IMR-90 (cell line): ENCODE data around the gene DBI. TPM values are rescaled to one million over a fixed set of nuclear protein-coding genes. Genes with fewer than 3 reads are reported as not detected.

ENCODE experiments used
- ATAC-seq: fragments of 200-7000 bp; cut with Tn5 transposase; 2 replicates; pipeline ENCODE4 v1.9.1; 2020; ENCODE audit warnings: low read depth, mild to moderate bottlenecking, moderate library complexity
- BruUV-seq: library from RNA; stranded (reverse); fragments of 400-500 nt; replicated peaks from 2 replicates; lab custom pipeline; 2021; lab: Mats Ljungman, UMichigan
- CTCF ChIA-PET: fragments of 300-600 bp; formaldehyde crosslinking; extraction: SDS; loops from one replicate; lab custom pipeline; 2021; ENCODE audit warnings: antibody characterized with exemption; lab: Yijun Ruan, JAX
- POLR2A ChIA-PET: fragments of 300-600 bp; sonication (Branson Sonifier 250); formaldehyde crosslinking; loops from one replicate; lab custom pipeline; 2022; ENCODE audit warnings: antibody characterized with exemption; ENCODE audit not compliant: unreplicated experiment; lab: Charles Lee
- DNase-seq: peaks from one replicate; pipeline ENCODE4 v3.0.0; 2013
- H2AFZ ChIP-seq: replicated peaks from 2 replicates; pipeline ENCODE3; 2013; ENCODE audit warnings: low read length, mild to moderate bottlenecking; ENCODE audit not compliant: poor library complexity
- H2AK5ac ChIP-seq: 2 replicates; pipeline ENCODE4 v1.6.1; 2013; ENCODE audit warnings: low read depth, low read length, inconsistent platforms
- H2AK9ac ChIP-seq: replicated peaks from 2 replicates; pipeline ENCODE3; 2013; ENCODE audit warnings: mild to moderate bottlenecking, low read depth, low read length, moderate library complexity; ENCODE audit not compliant: poor library complexity
- H2BK120ac ChIP-seq: 2 replicates; pipeline ENCODE4 v1.6.1; 2013; ENCODE audit warnings: low read depth, low read length, inconsistent platforms
- H2BK15ac ChIP-seq: 3 replicates; pipeline ENCODE4 v1.6.1; 2013; ENCODE audit warnings: low read depth, low read length, inconsistent platforms
- H2BK20ac ChIP-seq: 2 replicates; pipeline ENCODE4 v1.6.1; 2013; ENCODE audit warnings: low read depth, mild to moderate bottlenecking, inconsistent platforms, low read length, moderate library complexity
- H2BK5ac ChIP-seq: 2 replicates; pipeline ENCODE4 v1.6.1; 2013; ENCODE audit warnings: mild to moderate bottlenecking, low read depth, low read length, inconsistent platforms; ENCODE audit not compliant: poor library complexity, severe bottlenecking
- H3K14ac ChIP-seq: replicated peaks from 2 replicates; pipeline ENCODE4 v1.6.1; 2013; ENCODE audit warnings: low read depth, low read length, inconsistent platforms
- H3K18ac ChIP-seq: 2 replicates; pipeline ENCODE4 v1.6.1; 2013; ENCODE audit warnings: low read depth, low read length, control low read depth
- H3K23ac ChIP-seq: 2 replicates; pipeline ENCODE4 v1.6.1; 2013; ENCODE audit warnings: low read depth, low read length, inconsistent platforms
- H3K27ac ChIP-seq: 2 replicates; pipeline ENCODE4 v1.5.1; 2013; ENCODE audit warnings: mild to moderate bottlenecking, control low read depth, low read length; ENCODE audit not compliant: insufficient read depth
- H3K27me3 ChIP-seq: 2 replicates; pipeline ENCODE4 v1.6.1; 2013; ENCODE audit warnings: low read length; ENCODE audit not compliant: control insufficient read depth, insufficient read depth
- H3K36me3 ChIP-seq: 2 replicates; pipeline ENCODE4 v1.6.1; 2013; ENCODE audit warnings: low read length, mixed read lengths; ENCODE audit not compliant: control insufficient read depth, insufficient read depth
- H3K4ac ChIP-seq: 2 replicates; pipeline ENCODE4 v1.6.1; 2013; ENCODE audit warnings: low read depth, low read length, inconsistent platforms
- H3K4me1 ChIP-seq: 2 replicates; pipeline ENCODE4 v1.6.1; 2013; ENCODE audit warnings: low read length, mixed read lengths; ENCODE audit not compliant: control insufficient read depth, insufficient read depth
- H3K4me2 ChIP-seq: 2 replicates; pipeline ENCODE4 v1.6.1; 2013; ENCODE audit warnings: low read depth, mild to moderate bottlenecking, control low read depth, low read length, moderate library complexity
- H3K4me3 ChIP-seq: 2 replicates; pipeline ENCODE4 v1.5.1; 2013; ENCODE audit warnings: low read depth, mild to moderate bottlenecking, control low read depth, low read length, moderate library complexity; ENCODE audit not compliant: insufficient read depth
- H3K56ac ChIP-seq: 2 replicates; pipeline ENCODE4 v1.6.1; 2013; ENCODE audit warnings: low read length, inconsistent platforms; ENCODE audit not compliant: insufficient read depth; ENCODE audit errors: extremely low read depth
- H3K79me1 ChIP-seq, 2 experiments: 2 replicates each; pipeline ENCODE4 v1.6.1; 2013; ENCODE audit warnings: low read length in 2 of 2, inconsistent platforms in 1 of 2, low read depth in 1 of 2
- H3K9ac ChIP-seq: 2 replicates; pipeline ENCODE4 v1.6.1; 2013; ENCODE audit warnings: low read depth, low read length, control low read depth
- H3K9me1 ChIP-seq: 2 replicates; pipeline ENCODE4 v1.6.1; 2013; ENCODE audit warnings: low read length, inconsistent platforms; ENCODE audit not compliant: insufficient read depth
- H3K9me3 ChIP-seq: 2 replicates; pipeline ENCODE4 v1.6.1; 2013; ENCODE audit warnings: low read length; ENCODE audit not compliant: control insufficient read depth, insufficient read depth
- H4K20me1 ChIP-seq: 2 replicates; pipeline ENCODE4 v1.6.1; 2013; ENCODE audit warnings: low read length, inconsistent platforms; ENCODE audit not compliant: insufficient read depth
- H4K5ac ChIP-seq: 2 replicates; pipeline ENCODE4 v1.6.1; 2013; ENCODE audit warnings: mild to moderate bottlenecking, low read depth, low read length, control low read depth
- H4K8ac ChIP-seq, 2 experiments: 2 replicates each; pipeline ENCODE4 v1.6.1; 2013; ENCODE audit warnings: low read depth in 2 of 2, low read length in 2 of 2, control low read depth in 1 of 2, inconsistent platforms in 1 of 2
- H4K91ac ChIP-seq: 2 replicates; pipeline ENCODE4 v1.6.1; 2013; ENCODE audit warnings: low read depth, low read length, inconsistent platforms; ENCODE audit not compliant: insufficient read depth
- BHLHE40 ChIP-seq: fragments of 150-350 bp; IDR thresholded peaks from 2 replicates; pipeline ENCODE4 v1.6.1; 2016; ENCODE audit warnings: mild to moderate bottlenecking, low read depth, low read length
- CEBPB ChIP-seq: IDR thresholded peaks from 2 replicates; pipeline ENCODE4 v1.6.1; 2012; ENCODE audit warnings: low read depth, low read length, improper control_type of control experiment
- CHD1 ChIP-seq: IDR thresholded peaks from 2 replicates; pipeline ENCODE4 v1.6.1; 2012; ENCODE audit warnings: low read depth, low read length, improper control_type of control experiment
- FOS ChIP-seq: fragments of 150-350 bp; IDR thresholded peaks from 2 replicates; pipeline ENCODE4 v1.6.1; 2016; ENCODE audit warnings: low read depth, low read length
- MAFK ChIP-seq: IDR thresholded peaks from 2 replicates; pipeline ENCODE4 v1.6.1; 2012; ENCODE audit warnings: low read depth, low read length, improper control_type of control experiment
- MAZ ChIP-seq: IDR thresholded peaks from 2 replicates; pipeline ENCODE4 v1.6.1; 2012; ENCODE audit warnings: low read depth, mild to moderate bottlenecking, low read length, improper control_type of control experiment, moderate library complexity, borderline replicate concordance
- MXI1 ChIP-seq: IDR thresholded peaks from 2 replicates; pipeline ENCODE4 v1.6.1; 2012; ENCODE audit warnings: low read depth, mild to moderate bottlenecking, low read length, moderate library complexity, borderline replicate concordance
- NFE2L2 ChIP-seq: fragments of 150-350 bp; IDR thresholded peaks from 2 replicates; pipeline ENCODE4 v1.6.1; 2016; ENCODE audit warnings: low read depth, mild to moderate bottlenecking, low read length
- POLR2A ChIP-seq: IDR thresholded peaks from 2 replicates; pipeline ENCODE4 v1.6.1; 2012; ENCODE audit warnings: mild to moderate bottlenecking, low read depth, low read length
- RAD21 ChIP-seq: IDR thresholded peaks from 2 replicates; pipeline ENCODE4 v1.6.1; 2012; ENCODE audit warnings: low read length, improper control_type of control experiment
- RCOR1 ChIP-seq: IDR thresholded peaks from 2 replicates; pipeline ENCODE4 v1.6.1; 2012; ENCODE audit warnings: mild to moderate bottlenecking, low read length, improper control_type of control experiment; ENCODE audit not compliant: insufficient replicate concordance
- RFX5 ChIP-seq: IDR thresholded peaks from 2 replicates; pipeline ENCODE4 v1.8.0; 2012; ENCODE audit warnings: low read depth, mild to moderate bottlenecking, low read length, moderate library complexity
- SMC3 ChIP-seq: fragments of 150-350 bp; IDR thresholded peaks from 2 replicates; pipeline ENCODE4 v1.6.1; 2016; ENCODE audit warnings: low read depth, mild to moderate bottlenecking, antibody characterized with exemption, low read length, moderate library complexity
- WGBS, 2 experiments: methylation state at CpG; one replicate each; pipeline versions ENCODE4 v1.1.5 to v1.1.7; 2013; ENCODE audit warnings: missing lambda C conversion rate in 2 of 2; ENCODE audit not compliant: insufficient read length in 1 of 2; ENCODE audit errors: extremely low coverage in 2 of 2; 5-methylcytosine and 5-hydroxymethylcytosine counted together
- dilution Hi-C: fragments of 300-500 bp; cut with HindIII; formaldehyde crosslinking; loops from one replicate; pipeline ENCODE4 v1.14.3; 2018; ENCODE audit warnings: low sequenced_read_pairs; ENCODE audit not compliant: unreplicated experiment
- in situ Hi-C: fragments of 300-500 bp; cut with MboI; formaldehyde crosslinking; loops from 3 replicates; pipeline ENCODE4 v1.14.3; 2019; ENCODE audit warnings: low sequenced_read_pairs, inconsistent platforms, mixed read lengths
- intact Hi-C: fragments of 100-400 bp; cut with micrococcal nuclease; formaldehyde crosslinking; loops from 2 replicates; pipeline ENCODE4 v1.10.0; 2022
- polyA plus RNA-seq, 3 experiments: library from polyadenylated mRNA; depleted of rRNA; stranded (reverse); fragments of >200 nt; gene quantifications; 2 replicates each; pipeline ENCODE4 v1.2.3, GENCODE V29; 2012; ENCODE audit warnings: low replicate concordance in 1 of 3
- total RNA-seq: library from RNA; depleted of rRNA; stranded (reverse); fragments of >200 nt; gene quantifications from 2 replicates; pipeline ENCODE4 v1.2.3, GENCODE V29; 2012
- TF ChIP-seq, protein P1 (sequence below): fragments of 150-350 bp; IDR thresholded peaks from 2 replicates; pipeline ENCODE4 v1.6.1; 2017; ENCODE audit warnings: mild to moderate bottlenecking, antibody characterized with exemption, low read length, low read depth
- TF ChIP-seq, protein P2 (sequence below): fragments of 150-350 bp; IDR thresholded peaks from 2 replicates; pipeline ENCODE4 v1.6.1; 2016; ENCODE audit warnings: low read depth, mild to moderate bottlenecking, low read length, moderate library complexity, borderline replicate concordance
- TF ChIP-seq, protein P3 (sequence below): conservative IDR thresholded peaks from 2 replicates; pipeline ENCODE4 v1.5.1; 2012; ENCODE audit warnings: mild to moderate bottlenecking, low read depth, low read length, improper control_type of control experiment

The DBI gene
- total and polyA plus RNA-seq, 2 of the 4 experiments (the other 2 are of a cell fraction), result 42.5 to 278 TPM

DNA sequence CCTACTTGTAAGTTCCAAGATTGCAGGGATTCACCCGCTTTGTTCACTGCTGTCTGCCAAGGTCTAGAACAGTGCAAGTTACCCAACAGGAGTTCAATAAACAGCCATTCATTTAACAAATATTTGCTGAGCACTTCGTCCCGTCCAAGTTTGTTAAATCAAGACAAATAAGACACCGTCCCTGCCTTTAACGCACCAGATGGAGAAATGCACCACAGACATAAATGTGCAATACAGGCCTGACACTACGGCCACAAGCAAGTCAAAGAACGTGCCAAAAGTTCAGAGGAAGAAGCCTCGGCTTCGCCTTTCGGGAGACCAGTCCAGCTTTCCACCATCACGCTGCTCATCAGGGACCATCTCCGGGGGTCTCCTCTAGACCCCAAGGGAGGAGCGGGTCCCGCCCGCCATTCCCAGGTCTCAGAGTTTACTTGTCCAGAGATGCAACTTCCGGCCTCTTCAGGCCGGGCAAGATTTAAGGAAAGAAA, 572 bp upstream of the DBI start:
- Histone ChIP-seq H3K14ac (peak overlapping the region; percentile 89), H4K91ac (peak overlapping the region; percentile 67), H3K4me3 (peak overlapping the region; percentile 59), H3K56ac (peak overlapping the region; percentile 50; the same call in 1 of the 2 replicates), H4K5ac (peak overlapping the region; percentile 78), H2BK5ac (peak overlapping the region; percentile 47), H4K8ac (peak overlapping the region; percentile 90 to 94), H3K79me1 (peaks cover 38 to 51% of the 10 kb centered on the region in 2 experiments), H3K4me1 (peaks cover 8% of the 10 kb centered on the region), H3K27ac (peak overlapping the region; percentile 58), H3K9ac (peak overlapping the region; percentile 71), H3K4me2 (peak overlapping the region; percentile 83), H3K9me1 (peaks cover 13% of the 10 kb centered on the region; the same call in 1 of the 2 replicates), H3K27me3 (no peaks in the 10 kb centered on the region), H2BK120ac (peak overlapping the region; percentile 20; the same call in 1 of the 2 replicates), H3K23ac (peak overlapping the region; percentile 83; the same call in 1 of the 2 replicates), H2AK5ac (peak overlapping the region; percentile 37), H4K20me1 (peaks cover 14% of the 10 kb centered on the region; the same call in 1 of the 2 replicates), H3K36me3 (peaks cover 17% of the 10 kb centered on the region), H3K18ac (peak overlapping the region; percentile 20), H3K9me3 (no peaks in the 10 kb centered on the region), H3K4ac (peak overlapping the region; percentile 83), H2AFZ (peak overlapping the region; percentile 98), H2AK9ac (peak overlapping the region; percentile 49), H2BK15ac (no peak overlapping the region), H2BK20ac (no peak overlapping the region)
- ChIA-PET CTCF (no interaction called here), POLR2A (no interaction called here)
- in situ Hi-C loops (no loop called here), dilution Hi-C loops (no loop called here), intact Hi-C loops (loop anchor here (5.0 kb wide), 1 partner anchor 144 kb away; the partner anchor contains the start of gene STEAP3)
- 2% methylated on average over 8 of the region's 17 CpGs; no CpG with 5 or more reads in 1 of the 2 experiments for WGBS, 2 experiments
- peak; percentile 25 for DNase-seq
- TSS peak; percentile 52 for BruUV-seq
- ATAC-seq, result peak; percentile 1; the same call in 1 of the 2 replicates
- TF ChIP-seq, protein P1, sequence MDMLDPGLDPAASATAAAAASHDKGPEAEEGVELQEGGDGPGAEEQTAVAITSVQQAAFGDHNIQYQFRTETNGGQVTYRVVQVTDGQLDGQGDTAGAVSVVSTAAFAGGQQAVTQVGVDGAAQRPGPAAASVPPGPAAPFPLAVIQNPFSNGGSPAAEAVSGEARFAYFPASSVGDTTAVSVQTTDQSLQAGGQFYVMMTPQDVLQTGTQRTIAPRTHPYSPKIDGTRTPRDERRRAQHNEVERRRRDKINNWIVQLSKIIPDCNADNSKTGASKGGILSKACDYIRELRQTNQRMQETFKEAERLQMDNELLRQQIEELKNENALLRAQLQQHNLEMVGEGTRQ, result no peak
- TF ChIP-seq RAD21, result no peak
- TF ChIP-seq MAZ, result no peak
- TF ChIP-seq CHD1, result no peak
- TF ChIP-seq, protein P2, sequence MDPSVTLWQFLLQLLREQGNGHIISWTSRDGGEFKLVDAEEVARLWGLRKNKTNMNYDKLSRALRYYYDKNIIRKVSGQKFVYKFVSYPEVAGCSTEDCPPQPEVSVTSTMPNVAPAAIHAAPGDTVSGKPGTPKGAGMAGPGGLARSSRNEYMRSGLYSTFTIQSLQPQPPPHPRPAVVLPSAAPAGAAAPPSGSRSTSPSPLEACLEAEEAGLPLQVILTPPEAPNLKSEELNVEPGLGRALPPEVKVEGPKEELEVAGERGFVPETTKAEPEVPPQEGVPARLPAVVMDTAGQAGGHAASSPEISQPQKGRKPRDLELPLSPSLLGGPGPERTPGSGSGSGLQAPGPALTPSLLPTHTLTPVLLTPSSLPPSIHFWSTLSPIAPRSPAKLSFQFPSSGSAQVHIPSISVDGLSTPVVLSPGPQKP, result no peak
- TF ChIP-seq FOS, result no peak
- TF ChIP-seq NFE2L2, result no peak
- no peak for TF ChIP-seq POLR2A
- TF ChIP-seq MXI1, result no peak
- TF ChIP-seq SMC3, result no peak
- no peak for TF ChIP-seq MAFK
- TF ChIP-seq, protein P3, sequence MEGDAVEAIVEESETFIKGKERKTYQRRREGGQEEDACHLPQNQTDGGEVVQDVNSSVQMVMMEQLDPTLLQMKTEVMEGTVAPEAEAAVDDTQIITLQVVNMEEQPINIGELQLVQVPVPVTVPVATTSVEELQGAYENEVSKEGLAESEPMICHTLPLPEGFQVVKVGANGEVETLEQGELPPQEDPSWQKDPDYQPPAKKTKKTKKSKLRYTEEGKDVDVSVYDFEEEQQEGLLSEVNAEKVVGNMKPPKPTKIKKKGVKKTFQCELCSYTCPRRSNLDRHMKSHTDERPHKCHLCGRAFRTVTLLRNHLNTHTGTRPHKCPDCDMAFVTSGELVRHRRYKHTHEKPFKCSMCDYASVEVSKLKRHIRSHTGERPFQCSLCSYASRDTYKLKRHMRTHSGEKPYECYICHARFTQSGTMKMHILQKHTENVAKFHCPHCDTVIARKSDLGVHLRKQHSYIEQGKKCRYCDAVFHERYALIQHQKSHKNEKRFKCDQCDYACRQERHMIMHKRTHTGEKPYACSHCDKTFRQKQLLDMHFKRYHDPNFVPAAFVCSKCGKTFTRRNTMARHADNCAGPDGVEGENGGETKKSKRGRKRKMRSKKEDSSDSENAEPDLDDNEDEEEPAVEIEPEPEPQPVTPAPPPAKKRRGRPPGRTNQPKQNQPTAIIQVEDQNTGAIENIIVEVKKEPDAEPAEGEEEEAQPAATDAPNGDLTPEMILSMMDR, result no peak
- TF ChIP-seq RCOR1, result no peak
- TF ChIP-seq RFX5, result no peak
- no peak for TF ChIP-seq BHLHE40
- no peak for TF ChIP-seq CEBPB
